Endodermal cell (in vitro differentiated cells): ENCODE results near the gene PODXL2. TPM values are rescaled to one million over a fixed set of nuclear protein-coding genes. Genes with fewer than 3 reads are reported as not detected.

Experiments
- DNase-seq: peaks from one replicate; pipeline ENCODE4 v3.0.0-alpha.2; 2017
- H3K27ac ChIP-seq: 2 replicates; pipeline ENCODE4 v1.5.1; 2013; ENCODE audit warnings: mild to moderate bottlenecking, low read depth, low read length, moderate library complexity
- H3K27me3 ChIP-seq: 2 replicates; pipeline ENCODE4 v1.6.1; 2013; ENCODE audit warnings: mild to moderate bottlenecking, low read length, moderate library complexity; ENCODE audit not compliant: insufficient read depth, control insufficient read depth, poor library complexity, severe bottlenecking
- H3K36me3 ChIP-seq: 2 replicates; pipeline ENCODE4 v1.7.0; 2013; ENCODE audit warnings: mild to moderate bottlenecking, low read length, moderate library complexity; ENCODE audit not compliant: control insufficient read depth, insufficient read depth
- H3K4me1 ChIP-seq: one replicate; pipeline ENCODE4 v1.7.0; 2013; ENCODE audit warnings: low read length; ENCODE audit not compliant: control insufficient read depth, insufficient read depth
- H3K4me3 ChIP-seq: 2 replicates; pipeline ENCODE4 v1.5.1; 2013; ENCODE audit warnings: mild to moderate bottlenecking, low read length, moderate library complexity
- H3K9ac ChIP-seq: 2 replicates; pipeline ENCODE4 v1.6.1; 2013; ENCODE audit warnings: mild to moderate bottlenecking, low read length, moderate library complexity; ENCODE audit not compliant: poor library complexity, severe bottlenecking; ENCODE audit errors: extremely low read depth
- H3K9me3 ChIP-seq: 2 replicates; pipeline ENCODE4 v1.6.1; 2013; ENCODE audit warnings: mild to moderate bottlenecking, low read length, moderate library complexity; ENCODE audit not compliant: control insufficient read depth
- H3K27ac Mint-ChIP-seq: 2 replicates; pipeline ENCODE4 v1.8.0; 2020; ENCODE audit warnings: mixed read lengths
- H3K27me3 Mint-ChIP-seq: 2 replicates; pipeline ENCODE4 v1.8.0; 2021; ENCODE audit warnings: mild to moderate bottlenecking, mixed read lengths; ENCODE audit not compliant: insufficient read depth
- H3K36me3 Mint-ChIP-seq: 2 replicates; pipeline ENCODE4 v1.8.0; 2020; ENCODE audit warnings: low read depth, mixed read lengths
- H3K4me1 Mint-ChIP-seq: 2 replicates; pipeline ENCODE4 v1.8.0; 2020; ENCODE audit warnings: mixed read lengths
- H3K4me3 Mint-ChIP-seq: 2 replicates; pipeline ENCODE4 v1.8.0; 2020; ENCODE audit warnings: mild to moderate bottlenecking, moderate library complexity, mixed read lengths
- H3K9me3 Mint-ChIP-seq: 2 replicates; pipeline ENCODE4 v1.8.0; 2020; ENCODE audit warnings: mild to moderate bottlenecking, mixed read lengths
- CTCF ChIP-seq: fragments of 200-600 bp; sonication (generic); conservative IDR thresholded peaks from 2 replicates; pipeline ENCODE4 v1.5.0; 2021; ENCODE audit warnings: antibody characterized with exemption, mild to moderate bottlenecking
- WGBS, 2 experiments: methylation state at CpG; one replicate each; pipeline versions ENCODE4 v1.1.5 to v1.1.7; 2013; ENCODE audit warnings: missing lambda C conversion rate in 2 of 2, mixed read lengths in 1 of 2; ENCODE audit not compliant: insufficient coverage in 1 of 2, insufficient read length in 1 of 2; 5-methylcytosine and 5-hydroxymethylcytosine counted together
- total RNA-seq, 2 donors: library from RNA; stranded (reverse); fragmentation: NEBNext Ultra II Directional in 1 of 2; extraction: Animal tissue kit (Norgen Biotek cat#: 25700) in 1 of 2; gene quantifications; 2 replicates in 1 of 2; 3 replicates in 1 of 2; pipeline ENCODE4 v1.2.1, GENCODE V29; 2021

PODXL2 gene
- total RNA-seq, 2 donors from 2014 or later, result 11.8 to 16.5 TPM

- H3K4me1 Mint-ChIP-seq, result peaks cover 18% of the 10 kb centered on the region
- H3K9me3 Mint-ChIP-seq, result no peaks in the 10 kb centered on the region
- peaks cover 6% of the 10 kb centered on the region for H3K27me3 Mint-ChIP-seq
- H3K36me3 ChIP-seq, result peaks cover 12% of the 10 kb centered on the region
- no peak overlapping the region for H3K27ac ChIP-seq
- H3K27me3 ChIP-seq, result no peaks in the 10 kb centered on the region
- peaks cover 10% of the 10 kb centered on the region for H3K36me3 Mint-ChIP-seq
- peaks cover 3% of the 10 kb centered on the region for H3K4me1 ChIP-seq
- no peak overlapping the region for H3K27ac Mint-ChIP-seq
- DNase-seq, result no peak
- no peak overlapping the region for H3K4me3 ChIP-seq
- WGBS, 2 experiments, result 87 to 92% methylated on average over 3 to 4 of the region's 4 CpGs
- TF ChIP-seq CTCF, result no peak
- H3K4me3 Mint-ChIP-seq, result no peak overlapping the region
- no peaks in the 10 kb centered on the region for H3K9me3 ChIP-seq
- H3K9ac ChIP-seq, result no peak overlapping the region
Measured at GRCh38 chr3:127595303-127595702, 33.7 kb upstream of the PODXL2 start.

GRCh38 chr3:127597020-127597771 is 31.8 kb upstream of the PODXL2 start:
- Histone ChIP-seq H3K27ac (no peak overlapping the region), H3K4me1 (peaks cover 3% of the 10 kb centered on the region), H3K9ac (no peak overlapping the region), H3K4me3 (peak overlapping the region; percentile 92), H3K9me3 (no peaks in the 10 kb centered on the region), H3K36me3 (peaks cover 30% of the 10 kb centered on the region), H3K27me3 (no peaks in the 10 kb centered on the region)
- no peak for TF ChIP-seq CTCF
- no peak for DNase-seq
- peaks cover 6% of the 10 kb centered on the region for H3K27me3 Mint-ChIP-seq
- H3K36me3 Mint-ChIP-seq, result peaks cover 28% of the 10 kb centered on the region
- WGBS, 2 experiments, result 92 to 94% methylated on average over 11 to 12 of the region's 12 CpGs
- no peaks in the 10 kb centered on the region for H3K9me3 Mint-ChIP-seq
- H3K4me1 Mint-ChIP-seq, result peaks cover 13% of the 10 kb centered on the region
- no peak overlapping the region for H3K27ac Mint-ChIP-seq
- H3K4me3 Mint-ChIP-seq, result peak overlapping the region; percentile 67

- DNase-seq, result no peak
- Histone ChIP-seq H3K27ac (peak overlapping the region; percentile 87), H3K9me3 (no peaks in the 10 kb centered on the region), H3K9ac (peak overlapping the region; percentile 93), H3K27me3 (no peaks in the 10 kb centered on the region), H3K4me1 (peaks cover 3% of the 10 kb centered on the region), H3K36me3 (peaks cover 42% of the 10 kb centered on the region), H3K4me3 (peak overlapping the region; percentile 92)
- H3K27me3 Mint-ChIP-seq, result peaks cover 6% of the 10 kb centered on the region
- H3K4me1 Mint-ChIP-seq, result peaks cover 14% of the 10 kb centered on the region
- no peaks in the 10 kb centered on the region for H3K9me3 Mint-ChIP-seq
- peaks cover 41% of the 10 kb centered on the region for H3K36me3 Mint-ChIP-seq
- H3K27ac Mint-ChIP-seq, result peak overlapping the region; percentile 94
- peak overlapping the region; percentile 67 for H3K4me3 Mint-ChIP-seq
- 80 to 87% methylated on average over 7 to 14 of the region's 14 CpGs for WGBS, 2 experiments
- TF ChIP-seq CTCF, result no peak
Measured at GRCh38 chr3:127598841-127599570, 30.0 kb upstream of the PODXL2 start.
